GM19328 (cell line): ENCODE data around the gene KIF22.
"Not testable (repeated sequence)": the region's sequence is repeated elsewhere in the genome, so short reads cannot be mapped to it uniquely, and the experiment has no call there.

Experiments
- ATAC-seq: cut with Tn5 transposase; IDR thresholded peaks from one replicate; pipeline ENCODE4 v1.9.1; 2021; ENCODE audit warnings: mild to moderate bottlenecking, moderate library complexity; ENCODE audit not compliant: unreplicated experiment

KIF22 gene

DNA sequence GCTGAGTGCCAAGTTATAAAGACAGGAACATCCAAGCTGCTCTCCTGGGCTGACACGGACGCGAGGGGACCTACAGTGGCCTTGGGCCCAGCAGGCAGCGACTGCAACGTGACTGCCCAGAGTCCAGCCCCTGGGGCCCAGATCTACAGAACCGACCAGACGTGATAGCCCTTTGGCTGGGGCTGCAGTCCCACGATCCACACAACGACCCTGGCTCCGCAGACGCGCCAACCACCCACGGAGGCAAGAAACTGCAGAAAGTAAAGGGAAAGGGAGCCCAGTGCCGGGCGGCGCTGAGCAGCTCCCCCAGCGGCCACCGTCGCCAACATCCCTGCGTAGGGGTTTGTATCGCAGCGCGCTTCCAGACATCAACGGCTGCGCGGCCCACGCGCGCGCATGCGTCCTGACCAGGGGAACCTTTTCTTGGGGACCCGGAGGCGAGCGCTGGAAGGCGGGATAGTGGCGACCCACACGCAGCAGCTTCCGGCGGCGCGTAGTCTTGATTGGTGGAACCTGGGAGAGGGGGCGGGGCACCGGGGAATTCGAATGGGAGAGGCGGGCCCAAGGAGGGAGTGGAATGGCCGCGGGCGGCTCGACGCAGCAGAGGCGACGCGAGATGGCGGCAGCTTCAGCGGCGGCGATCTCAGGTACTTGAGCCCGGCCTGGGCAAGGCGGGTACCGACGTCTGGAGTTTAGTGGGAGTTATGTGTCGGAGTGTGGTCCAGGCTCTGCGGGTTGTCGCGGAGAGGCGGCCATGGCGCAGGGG lies at the start of gene KIF22:
Gene KIF22 (plus strand): TSS at position 569 of the 766 bp plus-strand sequence. CDS start 9 bp downstream, at position 578.
- ATAC-seq: peak; percentile 90

DNA sequence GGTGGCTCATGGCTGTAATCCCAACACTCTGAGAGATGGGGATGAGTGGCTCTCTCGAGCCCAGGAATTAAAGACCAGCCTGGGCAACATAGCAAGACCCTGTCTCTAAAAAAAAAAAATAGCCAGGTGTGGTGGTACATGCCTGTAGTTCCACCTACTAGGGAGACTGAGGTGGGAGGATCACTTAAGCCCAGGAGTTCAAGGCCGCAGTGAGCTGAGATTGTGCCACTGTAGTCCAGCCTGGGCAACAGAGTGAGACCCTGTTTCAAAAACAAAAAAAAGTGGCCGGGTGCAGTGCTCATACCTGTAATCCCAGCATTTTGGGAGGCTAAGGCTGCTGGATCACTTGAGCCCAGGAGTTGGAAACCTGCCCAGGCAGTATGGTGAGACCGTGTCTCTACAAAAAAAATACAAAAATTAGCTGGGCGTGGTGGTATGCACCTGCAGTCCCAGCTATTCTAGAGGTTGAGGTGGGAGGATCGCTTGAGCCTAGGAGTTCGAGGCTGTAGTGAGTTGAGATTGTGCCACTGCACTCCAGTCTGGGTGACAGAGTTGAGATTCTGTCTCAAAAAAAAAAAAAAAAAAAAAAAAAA lies 47.8 kb upstream of the KIF22 start:
- no peak for ATAC-seq

DNA sequence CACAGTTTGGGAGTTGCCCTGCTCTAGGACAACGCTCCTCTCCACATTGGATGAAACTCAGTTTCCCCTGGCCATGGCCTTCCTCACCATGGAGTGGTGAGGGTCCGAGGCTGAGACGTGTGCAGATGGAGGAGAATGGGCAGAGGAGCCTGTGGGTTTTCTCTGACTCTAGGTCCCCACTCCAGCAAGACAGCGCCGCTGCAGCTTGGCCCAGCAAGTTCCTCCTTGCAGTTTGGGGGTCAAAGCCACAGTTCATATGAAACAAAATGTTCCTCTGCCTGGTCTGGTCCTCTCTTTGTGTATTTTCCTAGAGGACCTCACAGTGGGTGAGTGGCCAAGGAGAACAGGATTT lies 47.1 kb upstream of the KIF22 start:
- ATAC-seq: no peak

DNA sequence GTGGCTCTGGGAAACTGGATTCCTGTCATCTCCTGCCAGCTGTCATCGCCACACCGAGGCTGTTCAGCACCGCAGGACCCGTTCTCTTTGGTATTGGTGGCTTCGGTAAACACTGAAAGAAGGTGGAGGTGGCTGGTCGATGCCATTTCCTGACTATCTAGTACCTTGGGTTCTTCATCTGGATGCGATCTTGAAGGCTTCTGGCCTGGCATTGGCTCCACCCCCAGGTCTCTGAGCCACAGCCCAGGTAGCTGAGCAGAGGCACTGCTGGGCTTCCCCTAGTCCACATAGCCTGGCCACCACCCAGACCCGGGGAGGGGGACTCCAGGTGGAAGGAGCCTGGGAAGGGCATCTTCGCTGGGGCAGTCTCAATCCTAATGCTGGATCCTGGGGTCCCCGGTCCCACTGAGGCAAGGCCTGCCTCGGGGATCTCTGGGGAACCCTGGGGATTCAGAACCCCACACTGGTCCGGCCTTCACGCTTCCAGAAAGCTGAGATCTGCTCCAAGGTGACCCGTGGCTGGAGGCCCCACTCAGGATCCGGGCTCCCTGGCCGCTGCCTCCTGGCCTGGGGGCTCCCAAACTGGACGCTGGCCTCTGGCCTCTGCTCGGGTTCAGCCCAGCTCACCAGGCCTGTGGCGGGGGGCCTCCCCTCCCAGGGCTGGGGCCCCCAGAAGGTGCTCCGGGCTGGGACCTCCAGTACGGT lies 46.6 kb upstream of the KIF22 start:
- ATAC-seq: no peak

DNA sequence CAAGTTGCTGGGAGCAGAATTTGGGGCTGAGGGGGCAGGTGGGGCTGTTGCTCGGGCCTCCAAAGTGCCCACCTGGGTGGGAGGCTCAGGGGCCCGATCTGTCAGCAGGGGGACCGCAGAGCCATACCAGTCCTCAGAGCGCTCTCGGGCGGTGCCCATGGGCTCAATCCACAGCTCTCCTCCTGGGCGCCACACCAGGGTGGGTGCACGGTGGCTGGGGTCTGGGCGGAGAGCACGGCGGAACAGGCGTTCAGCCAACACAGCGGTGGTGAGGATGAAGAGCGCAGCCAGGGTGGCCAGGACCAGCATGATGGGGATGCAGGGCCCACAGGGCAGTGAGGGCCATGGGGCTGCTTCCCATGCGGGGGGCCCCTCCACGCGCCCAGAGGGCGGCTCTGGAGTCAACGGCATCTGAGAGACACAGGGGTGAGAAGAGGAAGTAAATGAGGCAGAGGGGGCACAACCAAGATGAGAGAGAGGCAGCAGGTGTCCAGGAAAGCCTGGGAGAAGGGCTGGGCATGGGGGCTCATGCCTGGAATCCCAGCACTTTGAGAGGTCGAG lies 45.9 kb upstream of the KIF22 start:
- no peak for ATAC-seq

DNA sequence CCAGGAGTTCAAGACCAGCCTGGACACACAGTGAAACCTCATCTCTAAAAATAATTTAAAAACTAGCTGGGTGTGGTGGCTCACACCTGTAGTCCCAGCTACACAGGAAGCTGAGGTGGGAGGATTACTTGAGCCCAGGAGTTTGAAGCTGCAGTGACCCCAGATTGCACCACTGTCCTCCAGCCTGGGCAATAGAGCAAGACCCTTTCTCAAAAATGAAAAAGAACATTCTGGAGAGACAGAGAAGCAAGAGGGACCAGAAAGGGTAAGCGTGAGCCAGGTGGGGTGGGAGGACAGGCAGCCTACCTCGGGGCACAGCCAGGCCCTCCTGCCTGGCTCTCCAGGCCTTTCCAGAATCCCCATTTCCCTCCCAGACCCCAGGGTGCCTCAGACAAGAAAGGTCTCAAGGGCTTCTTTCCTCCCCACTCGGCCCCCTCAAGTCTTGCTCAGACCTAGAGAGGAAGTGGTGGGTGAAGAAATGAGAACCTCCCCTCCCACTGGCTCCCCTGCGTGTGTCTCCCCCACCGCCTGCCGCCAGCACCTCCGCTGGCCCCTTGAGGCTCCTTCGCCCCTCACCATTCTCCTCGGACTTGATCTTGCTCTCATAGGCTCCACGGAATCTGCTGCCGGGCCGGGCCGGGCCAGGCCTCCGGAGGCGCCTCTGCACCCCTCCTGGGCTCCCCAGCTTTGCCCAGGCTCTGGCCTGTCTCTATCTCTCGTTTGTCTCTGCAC lies 45.3 kb upstream of the KIF22 start:
- ATAC-seq: peak; percentile 34

DNA sequence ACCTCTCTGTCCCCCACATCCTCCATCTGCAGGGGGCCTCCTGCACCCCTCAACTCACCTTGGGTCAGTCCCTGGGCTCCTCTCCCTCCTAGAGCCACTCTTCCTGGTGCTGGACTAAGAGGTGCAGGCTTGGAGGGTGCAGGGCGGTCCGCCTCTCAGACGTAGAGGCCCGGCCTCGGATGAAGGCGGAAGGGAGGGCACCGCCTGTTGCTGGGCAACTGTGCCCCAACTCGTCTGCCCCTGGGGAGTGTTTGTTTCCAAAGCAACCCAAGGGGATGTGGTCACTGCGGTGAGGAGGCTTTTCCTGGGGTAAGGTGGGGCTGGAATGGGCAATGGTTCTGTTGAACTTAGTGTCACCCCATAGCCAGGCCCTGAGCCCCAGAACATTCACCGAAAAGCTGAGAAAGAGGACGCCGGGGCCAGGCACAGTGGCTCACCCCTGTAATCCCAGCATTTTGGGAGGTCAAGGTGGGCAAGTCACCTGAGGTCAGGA lies 44.7 kb upstream of the KIF22 start, which contains the start of gene C16orf54:
Gene C16orf54 (minus strand): TSS at position 138 of the 493 bp plus-strand sequence. CDS start 1,039 bp downstream, outside the sequence.
- peak; percentile 63 for ATAC-seq

DNA sequence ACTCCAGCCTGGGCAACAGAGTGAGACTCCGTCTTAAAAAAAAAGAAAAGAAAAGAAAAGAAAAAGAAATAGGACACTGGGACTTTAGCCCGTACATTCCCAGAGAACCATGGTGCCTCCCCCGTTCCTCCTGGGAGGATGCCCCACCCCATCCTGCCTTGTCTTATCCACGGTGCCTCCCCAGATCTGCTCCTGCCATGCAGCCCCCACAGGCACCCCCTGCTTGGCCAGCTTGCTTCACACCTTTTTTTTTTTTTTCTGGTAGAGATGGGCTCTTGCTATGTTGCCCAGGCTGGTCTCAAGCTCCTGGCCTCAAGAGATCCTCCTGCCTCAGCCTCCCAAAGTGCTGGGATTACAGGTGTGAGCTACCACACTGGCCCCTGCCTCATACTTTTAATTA lies 44.0 kb upstream of the KIF22 start:
- not testable (repeated sequence) for ATAC-seq

DNA sequence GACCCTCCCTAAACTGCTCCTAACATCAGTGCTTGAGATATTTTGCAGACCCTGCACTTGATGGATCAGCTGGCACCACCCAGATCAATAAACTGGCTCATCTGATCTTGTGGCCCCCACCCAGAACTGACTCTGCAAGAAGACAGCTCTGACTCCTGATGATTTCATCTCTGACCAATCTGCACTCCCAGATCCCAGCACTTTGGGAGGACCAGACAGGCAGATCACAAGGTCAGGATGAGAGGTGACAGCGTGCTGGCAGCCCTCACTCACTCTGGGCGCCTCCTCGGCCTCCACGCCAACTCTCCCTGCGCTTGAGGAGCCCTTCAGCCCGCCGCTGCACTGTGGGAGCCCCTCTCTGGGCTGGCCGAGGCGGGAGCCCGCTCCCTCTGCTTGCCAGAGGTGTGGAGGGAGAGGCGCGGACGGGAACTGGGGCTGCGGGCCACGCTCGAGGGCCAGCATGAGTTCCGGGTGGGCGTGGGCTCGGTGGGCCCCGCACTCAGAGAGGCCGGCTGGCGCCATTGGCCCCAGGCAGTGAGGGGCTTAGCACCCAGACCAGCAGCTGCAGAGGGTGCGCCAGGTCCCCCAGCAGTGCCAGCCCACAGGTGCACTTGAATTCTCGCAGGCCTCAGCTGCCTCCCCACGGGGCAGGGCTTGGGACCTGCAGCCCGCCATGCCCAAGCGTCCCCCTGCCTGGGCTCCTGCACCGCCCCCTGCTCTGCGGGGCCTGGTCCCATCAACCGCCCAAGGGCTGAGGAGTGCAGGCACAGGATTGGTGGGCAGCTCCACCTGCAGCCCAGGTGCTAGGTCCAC lies 42.4 kb upstream of the KIF22 start:
- ATAC-seq: no peak

DNA sequence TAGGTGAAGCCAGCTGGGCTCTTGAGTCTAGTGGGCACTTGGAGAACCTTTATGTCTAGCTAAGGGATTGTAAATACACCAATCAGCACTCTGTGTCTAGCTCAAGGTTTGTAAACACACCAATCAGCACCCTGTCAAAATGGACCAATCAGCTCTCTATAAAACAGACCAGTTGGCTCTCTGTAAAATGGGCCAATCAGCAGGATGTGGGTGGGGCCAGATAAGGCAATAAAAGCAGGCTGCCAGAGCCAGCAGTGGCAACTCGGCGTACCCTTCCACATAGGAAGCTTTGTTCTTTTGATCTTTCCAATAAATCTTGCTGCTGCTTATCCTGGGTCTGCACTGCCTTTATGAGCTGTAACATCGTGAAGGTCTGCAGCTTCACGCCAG lies 41.8 kb upstream of the KIF22 start:
- ATAC-seq: not testable (repeated sequence)

DNA sequence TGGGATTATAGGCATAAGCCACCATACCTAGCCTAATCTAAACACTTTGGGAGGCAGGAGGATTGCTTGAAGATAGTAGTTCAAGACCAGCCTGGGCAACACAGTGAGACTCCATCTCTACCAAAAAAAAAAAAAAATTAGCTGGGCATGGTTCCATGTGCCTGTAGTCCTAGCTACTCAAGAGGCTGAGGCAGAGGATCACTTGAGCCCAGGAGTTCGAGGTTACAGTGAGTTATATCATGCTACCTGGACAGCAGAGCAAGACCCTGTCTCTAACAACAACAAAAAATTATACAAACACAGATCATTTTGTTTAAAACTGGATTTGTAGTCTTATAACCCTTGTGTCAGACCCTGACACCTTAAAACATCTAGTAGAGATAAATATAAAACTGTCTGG lies 37.0 kb upstream of the KIF22 start:
- ATAC-seq: no peak

DNA sequence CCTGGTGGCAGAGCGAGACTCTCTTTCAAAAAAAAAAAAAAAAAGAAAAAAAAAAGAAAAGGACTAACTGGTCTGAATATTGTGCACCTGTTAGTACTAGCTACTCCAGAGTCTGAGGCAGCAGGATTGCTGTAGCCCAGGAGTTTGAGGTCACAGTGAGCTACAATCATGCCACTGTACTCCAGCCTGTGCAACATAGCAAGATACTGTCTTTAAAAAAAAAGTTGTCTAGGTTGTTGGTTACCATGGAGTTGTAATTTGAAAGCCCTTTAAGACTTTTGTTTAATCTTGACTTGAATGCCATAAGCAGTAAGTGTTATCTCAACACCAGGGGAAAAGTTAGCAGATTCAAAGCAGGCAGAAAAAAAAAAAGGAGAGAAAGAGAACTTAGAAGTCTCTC lies 33.9 kb upstream of the KIF22 start:
- ATAC-seq: no peak

DNA sequence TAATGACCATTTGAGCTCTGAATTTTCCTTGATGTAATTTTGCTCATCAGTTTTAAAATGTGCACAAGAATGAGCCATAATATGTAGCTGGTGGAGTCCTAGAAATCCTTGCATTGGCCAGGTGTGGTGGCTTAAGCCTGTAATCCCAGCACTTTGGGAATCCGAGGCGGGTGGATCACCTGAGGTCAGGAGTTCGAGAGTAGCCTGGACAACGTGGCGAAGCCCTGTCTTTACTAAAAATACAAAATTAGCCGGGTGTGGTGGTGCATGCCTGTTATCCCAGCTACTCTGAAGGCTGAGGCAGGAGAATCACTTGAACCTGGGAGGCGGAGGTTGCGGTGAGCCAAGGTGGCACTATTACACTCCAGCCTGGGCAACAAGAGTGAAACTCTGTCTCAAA lies 33.5 kb upstream of the KIF22 start:
- ATAC-seq: not testable (repeated sequence)

DNA sequence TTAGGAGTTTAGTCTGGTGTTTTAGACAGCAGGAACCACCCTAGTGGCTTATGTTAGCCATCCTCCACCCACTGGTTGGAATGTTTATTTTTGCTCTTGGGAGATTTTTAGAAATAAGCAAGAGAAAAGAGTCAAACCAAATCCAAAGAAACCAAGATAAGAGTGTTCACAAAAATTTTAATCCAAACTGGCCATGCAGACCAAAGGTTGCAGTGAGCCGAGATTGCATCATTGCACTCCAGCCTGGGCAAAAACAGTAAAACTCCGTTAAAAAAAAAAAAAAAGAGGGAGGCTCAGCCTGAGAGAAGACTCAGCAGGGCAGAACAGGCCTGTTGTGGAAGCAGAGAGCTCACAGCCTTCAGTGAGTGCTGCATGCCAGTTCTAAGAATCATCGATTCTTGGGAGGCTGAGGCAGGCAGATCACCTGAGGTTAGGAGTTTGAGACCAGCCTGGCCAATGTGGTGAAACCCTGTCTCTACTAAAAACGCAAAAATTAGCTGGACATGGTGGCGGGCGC lies 32.5 kb upstream of the KIF22 start:
- no peak for ATAC-seq

DNA sequence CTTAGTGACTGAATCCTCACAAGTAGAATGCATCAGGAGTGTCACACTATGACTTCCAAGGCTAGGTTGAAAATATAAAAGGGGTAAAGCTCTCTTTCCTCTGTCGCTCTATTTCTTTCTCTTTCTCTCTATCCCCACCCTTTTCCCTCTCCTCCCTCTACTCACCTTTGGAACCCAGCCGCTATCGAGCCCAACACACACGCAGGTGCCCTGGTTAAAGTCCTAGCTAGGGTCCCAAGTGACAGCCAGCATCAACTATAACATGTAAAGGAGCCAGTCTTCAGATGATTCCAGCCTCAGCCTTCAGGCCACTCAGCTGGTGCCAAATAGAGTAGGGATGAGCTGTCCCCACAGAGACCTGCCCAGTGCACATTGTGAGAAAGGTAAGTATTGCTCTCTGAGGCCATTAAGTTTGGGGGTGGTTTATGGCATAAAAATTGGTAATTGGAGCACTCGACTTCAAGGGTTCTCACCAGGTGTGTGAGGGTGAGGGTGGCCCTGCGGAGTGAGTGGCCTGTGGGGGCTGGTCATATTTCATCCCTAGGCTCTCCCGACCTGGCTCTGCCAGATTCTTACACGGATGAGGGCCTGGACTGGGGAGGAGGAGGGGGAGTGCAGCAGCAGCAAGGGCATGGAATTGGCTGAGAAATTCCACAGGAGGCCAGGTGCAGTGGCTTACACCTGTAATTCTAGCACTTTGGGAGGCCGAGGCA lies 29.8 kb upstream of the KIF22 start:
- ATAC-seq: no peak

DNA sequence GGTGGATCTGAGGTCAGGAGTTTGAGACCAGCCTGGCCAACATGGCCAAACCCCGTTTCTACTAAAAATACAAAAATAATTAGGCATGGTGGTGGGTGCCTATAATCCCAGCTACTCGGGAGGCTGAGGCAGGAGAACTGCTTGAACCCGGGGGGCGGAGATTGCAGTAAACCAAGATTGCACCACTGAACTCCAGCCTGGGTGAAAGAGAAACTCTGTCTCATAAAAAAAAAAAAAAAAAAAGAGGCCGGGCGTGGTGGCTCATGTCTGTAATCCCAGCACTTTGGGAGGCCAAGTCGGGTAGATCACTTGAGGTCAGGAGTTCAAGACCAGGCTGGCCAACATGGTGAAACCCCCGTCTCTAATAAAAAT lies 29.3 kb upstream of the KIF22 start:
- not testable (repeated sequence) for ATAC-seq

DNA sequence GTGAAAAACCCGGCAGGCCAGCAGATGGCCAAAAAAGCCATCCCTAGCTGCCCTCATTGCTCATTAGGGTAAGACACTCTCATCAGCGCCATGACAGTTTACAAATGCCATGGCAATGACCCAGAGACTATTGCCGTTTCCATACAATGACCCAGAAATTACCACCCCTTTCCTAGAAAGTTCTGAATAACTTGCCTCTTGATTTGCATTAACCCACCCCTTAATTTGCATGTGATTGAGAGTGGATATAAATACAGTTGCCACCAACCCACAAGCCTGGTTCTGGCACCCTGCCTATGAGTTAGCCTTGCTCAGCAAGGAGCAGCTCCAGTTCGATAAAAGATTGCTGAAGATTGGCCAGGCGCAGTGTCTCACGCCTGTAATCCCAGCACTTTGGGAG lies 28.7 kb upstream of the KIF22 start:
- no peak for ATAC-seq

DNA sequence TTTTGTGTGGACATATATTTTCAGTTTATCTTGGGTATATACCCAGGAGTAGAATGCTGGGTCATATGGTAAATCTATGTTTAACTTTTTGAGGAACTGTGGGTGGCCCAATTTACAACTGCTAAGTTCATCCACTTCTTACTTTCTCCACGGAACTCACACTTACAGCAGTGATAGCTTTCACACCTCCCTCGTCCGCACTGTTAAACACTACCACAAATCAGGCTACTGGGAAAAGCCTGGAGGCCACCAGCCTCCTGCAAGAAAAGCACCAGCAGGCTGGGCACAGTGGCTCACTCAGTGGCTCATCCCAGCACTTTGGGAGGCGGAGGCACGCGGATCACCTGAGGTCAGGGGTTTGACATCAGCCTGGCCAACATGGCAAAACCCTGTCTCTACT lies 27.2 kb upstream of the KIF22 start:
- ATAC-seq: no peak
